Panc1 (cell line): ENCODE data around the gene WWOX. TPM values are rescaled to one million over a fixed set of nuclear protein-coding genes. Genes with fewer than 3 reads are reported as not detected.

Source experiments
- ATAC-seq: fragments of 200-7000 bp; cut with Tn5 transposase; 2 replicates; pipeline ENCODE4 v1.9.1; 2020; ENCODE audit warnings: mild to moderate bottlenecking, moderate library complexity
- BruUV-seq: library from RNA; stranded (reverse); fragments of 400-500 nt; replicated peaks from 2 replicates; lab custom pipeline; 2021; lab: Mats Ljungman, UMichigan
- CTCF ChIA-PET: fragments of 300-600 bp; sonication (Branson Sonifier 250); formaldehyde crosslinking; loops from one replicate; lab custom pipeline; 2022; ENCODE audit warnings: antibody characterized with exemption; lab: Charles Lee
- POLR2A ChIA-PET: fragments of 300-600 bp; sonication (Branson Sonifier 250); formaldehyde crosslinking; loops from one replicate; lab custom pipeline; 2022; ENCODE audit warnings: antibody characterized with exemption; lab: Charles Lee
- DNase-seq: peaks from one replicate; pipeline ENCODE4 v3.0.0-alpha.2; 2010; ENCODE audit warnings: low read depth, low spot score
- H3K27ac ChIP-seq: 2 replicates; pipeline ENCODE4 v1.5.1; 2011; ENCODE audit warnings: mild to moderate bottlenecking, low read length, inconsistent platforms
- H3K27me3 ChIP-seq: fragments of 200-500 bp; sonication (Bioruptor generic); 2 replicates; pipeline ENCODE4 v1.6.0; 2014; ENCODE audit warnings: low read length, inconsistent platforms; ENCODE audit not compliant: control insufficient read depth, insufficient read depth
- H3K36me3 ChIP-seq: fragments of 200-500 bp; sonication (Bioruptor generic); 2 replicates; pipeline ENCODE4 v1.5.1; 2014; ENCODE audit warnings: inconsistent platforms, mild to moderate bottlenecking, low read length, moderate library complexity; ENCODE audit not compliant: control insufficient read depth, insufficient read depth
- H3K4me1 ChIP-seq: 2 replicates; pipeline ENCODE4 v1.5.1; 2011; ENCODE audit warnings: inconsistent platforms, mild to moderate bottlenecking, low read length, moderate library complexity; ENCODE audit not compliant: control insufficient read depth, insufficient read depth
- H3K4me3 ChIP-seq, 2 experiments: 2 replicates each; pipeline ENCODE4 v1.5.1; 2011 to 2012; ENCODE audit warnings: low read depth in 2 of 2, low read length in 2 of 2, mild to moderate bottlenecking in 2 of 2, inconsistent platforms in 1 of 2, moderate library complexity in 1 of 2
- H3K9me3 ChIP-seq: fragments of 200-500 bp; sonication (Bioruptor generic); 2 replicates; pipeline ENCODE4 v1.5.1; 2014; ENCODE audit warnings: low read depth, mild to moderate bottlenecking, inconsistent platforms, low read length, moderate library complexity; ENCODE audit not compliant: control insufficient read depth, insufficient read depth
- CTCF ChIP-seq: fragments of 450-650 bp; IDR thresholded peaks from 2 replicates; pipeline ENCODE4 v1.5.1; 2017; ENCODE audit warnings: mild to moderate bottlenecking
- POLR2AphosphoS5 ChIP-seq: IDR thresholded peaks from 2 replicates; pipeline ENCODE4 v1.6.1; 2012; ENCODE audit warnings: mild to moderate bottlenecking, low read depth, low read length, moderate library complexity
- SIN3A ChIP-seq: IDR thresholded peaks from 2 replicates; pipeline ENCODE4 v1.6.1; 2012; ENCODE audit warnings: low read depth, mild to moderate bottlenecking, low read length, moderate library complexity, borderline replicate concordance; ENCODE audit not compliant: insufficient read depth
- TCF7L2 ChIP-seq: IDR thresholded peaks from 2 replicates; pipeline ENCODE4 v1.6.1; 2011; ENCODE audit warnings: mild to moderate bottlenecking, low read depth, low read length, inconsistent platforms
- in situ Hi-C: cut with HindIII; loops from 2 replicates; pipeline ENCODE4 v1.10.0; 2016; ENCODE audit warnings: low sequenced_read_pairs, low pct_unique_long_range_greater_than_20kb
- intact Hi-C: fragments of 100-400 bp; cut with micrococcal nuclease; formaldehyde crosslinking; loops from one replicate; pipeline ENCODE4 v1.10.0; 2022; ENCODE audit not compliant: unreplicated experiment
- total RNA-seq: library from RNA; stranded (reverse); gene quantifications from one replicate; pipeline ENCODE4 v1.2.1, GENCODE V29; 2021; ENCODE audit not compliant: unreplicated experiment
- TF ChIP-seq, protein P1 (sequence below), 2 experiments: IDR thresholded peaks; 2 replicates each; pipeline ENCODE4 v1.6.1; 2011 to 2012; ENCODE audit warnings: low read depth in 2 of 2, control low read depth in 1 of 2, low read length in 1 of 2, mild to moderate bottlenecking in 1 of 2, moderate library complexity in 1 of 2; ENCODE audit not compliant: insufficient read depth in 1 of 2

Gene WWOX
- total RNA-seq, 1 experiment from 2014 or later = 12.5 TPM

DNA sequence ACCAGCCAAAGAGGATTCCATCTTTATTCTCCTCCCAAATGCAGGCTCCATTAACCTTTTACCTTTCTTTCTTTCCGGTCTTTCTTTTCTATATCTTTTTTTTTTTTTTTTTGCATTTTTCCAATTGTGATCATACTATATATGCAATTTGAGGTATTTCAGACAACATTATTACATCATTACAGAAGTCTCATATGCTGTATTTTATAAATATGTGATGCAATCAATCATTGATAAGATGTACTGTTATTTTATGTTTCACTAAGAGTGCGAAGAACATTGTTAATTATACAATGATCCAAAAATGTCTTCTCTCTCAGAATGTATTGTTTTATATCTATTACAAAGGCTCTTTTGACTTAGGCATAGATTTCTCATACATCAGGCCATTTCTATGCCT lies 683.1 kb downstream of the WWOX start:
- TF ChIP-seq TCF7L2 (no peak), SIN3A (no peak), POLR2AphosphoS5 (no peak), CTCF (no peak)
- TF ChIP-seq, protein P1, sequence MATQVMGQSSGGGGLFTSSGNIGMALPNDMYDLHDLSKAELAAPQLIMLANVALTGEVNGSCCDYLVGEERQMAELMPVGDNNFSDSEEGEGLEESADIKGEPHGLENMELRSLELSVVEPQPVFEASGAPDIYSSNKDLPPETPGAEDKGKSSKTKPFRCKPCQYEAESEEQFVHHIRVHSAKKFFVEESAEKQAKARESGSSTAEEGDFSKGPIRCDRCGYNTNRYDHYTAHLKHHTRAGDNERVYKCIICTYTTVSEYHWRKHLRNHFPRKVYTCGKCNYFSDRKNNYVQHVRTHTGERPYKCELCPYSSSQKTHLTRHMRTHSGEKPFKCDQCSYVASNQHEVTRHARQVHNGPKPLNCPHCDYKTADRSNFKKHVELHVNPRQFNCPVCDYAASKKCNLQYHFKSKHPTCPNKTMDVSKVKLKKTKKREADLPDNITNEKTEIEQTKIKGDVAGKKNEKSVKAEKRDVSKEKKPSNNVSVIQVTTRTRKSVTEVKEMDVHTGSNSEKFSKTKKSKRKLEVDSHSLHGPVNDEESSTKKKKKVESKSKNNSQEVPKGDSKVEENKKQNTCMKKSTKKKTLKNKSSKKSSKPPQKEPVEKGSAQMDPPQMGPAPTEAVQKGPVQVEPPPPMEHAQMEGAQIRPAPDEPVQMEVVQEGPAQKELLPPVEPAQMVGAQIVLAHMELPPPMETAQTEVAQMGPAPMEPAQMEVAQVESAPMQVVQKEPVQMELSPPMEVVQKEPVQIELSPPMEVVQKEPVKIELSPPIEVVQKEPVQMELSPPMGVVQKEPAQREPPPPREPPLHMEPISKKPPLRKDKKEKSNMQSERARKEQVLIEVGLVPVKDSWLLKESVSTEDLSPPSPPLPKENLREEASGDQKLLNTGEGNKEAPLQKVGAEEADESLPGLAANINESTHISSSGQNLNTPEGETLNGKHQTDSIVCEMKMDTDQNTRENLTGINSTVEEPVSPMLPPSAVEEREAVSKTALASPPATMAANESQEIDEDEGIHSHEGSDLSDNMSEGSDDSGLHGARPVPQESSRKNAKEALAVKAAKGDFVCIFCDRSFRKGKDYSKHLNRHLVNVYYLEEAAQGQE (IDR thresholded peaks at IDR 0.05; ENCODE audit: insufficient read depth in 1 of 2, low read depth in 2 of 2, low read length in 1 of 2) = no peak

DNA sequence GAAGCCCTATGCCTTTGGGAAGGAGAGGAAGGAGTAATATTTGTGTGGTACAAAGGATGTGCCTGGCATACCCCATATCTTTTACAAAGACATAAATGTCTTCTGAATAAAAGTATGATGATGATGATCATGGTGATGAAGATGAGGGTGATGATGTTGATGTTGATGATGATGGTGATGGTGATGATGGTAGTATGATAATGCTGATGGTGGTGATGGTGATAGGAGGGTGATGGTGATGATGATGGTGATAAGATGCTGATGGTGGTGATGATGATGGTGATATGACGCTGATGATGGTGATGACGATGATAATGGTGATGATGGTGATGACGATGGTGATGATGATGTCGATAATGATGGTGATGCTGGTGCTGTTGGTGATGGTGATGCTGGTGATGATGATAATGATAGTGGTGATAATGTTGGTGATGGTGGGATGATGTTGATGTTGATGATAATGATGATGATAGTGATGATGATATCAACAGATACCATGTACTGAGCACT lies 684.2 kb downstream of the WWOX start:
- POLR2A ChIA-PET = no interaction called here
- in situ Hi-C loops (no loop called here), intact Hi-C loops (no loop called here)
- Histone ChIP-seq H3K9me3 (no peaks in the 10 kb centered on the region), H3K4me3 (no peak overlapping the region), H3K36me3 (no peaks in the 10 kb centered on the region), H3K4me1 (no peaks in the 10 kb centered on the region), H3K27me3 (no peaks in the 10 kb centered on the region), H3K27ac (no peak overlapping the region)
- CTCF ChIA-PET = no interaction called here
- DNase-seq (no peak), ATAC-seq (no peak)
- TF ChIP-seq, protein P1 (IDR thresholded peaks at IDR 0.05; ENCODE audit: insufficient read depth in 1 of 2, low read depth in 2 of 2, low read length in 1 of 2) = no peak
- TF ChIP-seq POLR2AphosphoS5 = no peak
- TF ChIP-seq SIN3A = no peak
- no peak for TF ChIP-seq TCF7L2
- no peak for TF ChIP-seq CTCF
- no TSS peak for BruUV-seq

More for the DNA sequence above, 683.1 kb downstream of the WWOX start:
- H3K27ac ChIP-seq = no peak overlapping the region
- no peak overlapping the region for H3K4me3 ChIP-seq
- in situ Hi-C loops = no loop called here
- no peaks in the 10 kb centered on the region for H3K4me1 ChIP-seq
- H3K27me3 ChIP-seq = no peaks in the 10 kb centered on the region
- ChIA-PET POLR2A (no interaction called here), CTCF (no interaction called here)
- no peaks in the 10 kb centered on the region for H3K9me3 ChIP-seq
- intact Hi-C loops = no loop called here
- no peak for ATAC-seq
- no peaks in the 10 kb centered on the region for H3K36me3 ChIP-seq
- no TSS peak for BruUV-seq
- DNase-seq = no peak
